Stimulated activated CD4-positive, alpha-beta T cell treated with anti-CD3 and anti-CD28 coated beads, Interleukin-12 subunit alpha, Interleukin-12 subunit beta, amount 100 ng/mL, for 4 hours (primary cell): ENCODE measurements around the gene ANKLE1.

Experiments used
- DNase-seq: peaks from one replicate; pipeline ENCODE4 v3.0.0-alpha.2; 2020

The ANKLE1 gene

DNA sequence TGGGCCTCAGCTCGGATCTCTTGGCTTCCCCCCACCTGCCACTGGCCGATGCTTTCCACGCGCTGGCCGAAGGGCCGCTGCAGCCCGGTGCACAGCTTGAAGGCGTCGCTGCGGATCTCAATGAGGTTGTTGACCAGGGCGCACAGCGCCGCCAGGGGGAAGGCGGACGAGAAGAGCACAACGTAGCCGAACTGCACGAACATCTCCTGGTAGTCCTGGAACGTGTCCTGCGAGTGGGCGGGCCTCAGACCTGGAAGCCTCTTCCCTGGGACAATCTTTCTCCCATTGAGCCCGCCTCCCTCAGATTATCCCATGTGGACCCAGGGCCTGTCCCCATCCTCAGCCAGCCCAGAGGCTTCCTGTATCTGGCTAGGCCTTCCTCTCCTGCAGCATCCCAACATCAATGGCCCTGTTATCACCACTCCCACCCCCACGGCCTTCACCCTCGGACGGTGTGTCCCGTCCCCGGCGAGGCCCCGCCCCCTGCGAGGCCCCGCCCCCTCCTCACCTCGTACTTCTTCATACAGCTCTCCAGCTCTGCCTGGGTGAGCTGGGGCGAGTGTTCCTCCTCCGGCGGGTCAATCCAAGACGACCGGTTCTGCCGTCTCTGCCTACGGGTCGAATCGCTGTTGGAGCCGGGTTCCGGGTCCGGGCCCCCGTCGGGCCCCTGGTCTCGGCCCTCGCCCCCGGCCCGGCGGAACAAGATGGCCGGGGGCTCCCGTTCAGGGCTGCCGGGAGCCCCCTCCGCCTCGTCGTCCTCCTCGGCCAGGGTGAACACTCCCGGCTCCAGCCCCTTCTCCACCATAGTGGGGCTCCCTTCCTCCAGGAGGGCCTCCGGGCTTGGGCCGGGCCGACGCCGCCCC, 46.2 kb downstream of the ANKLE1 start:
- DNase-seq = peak; percentile 66

- peak; percentile 48 for DNase-seq
Observed at GRCh38 chr19:17328517-17329365, 47.0 kb downstream of the ANKLE1 start.

DNA sequence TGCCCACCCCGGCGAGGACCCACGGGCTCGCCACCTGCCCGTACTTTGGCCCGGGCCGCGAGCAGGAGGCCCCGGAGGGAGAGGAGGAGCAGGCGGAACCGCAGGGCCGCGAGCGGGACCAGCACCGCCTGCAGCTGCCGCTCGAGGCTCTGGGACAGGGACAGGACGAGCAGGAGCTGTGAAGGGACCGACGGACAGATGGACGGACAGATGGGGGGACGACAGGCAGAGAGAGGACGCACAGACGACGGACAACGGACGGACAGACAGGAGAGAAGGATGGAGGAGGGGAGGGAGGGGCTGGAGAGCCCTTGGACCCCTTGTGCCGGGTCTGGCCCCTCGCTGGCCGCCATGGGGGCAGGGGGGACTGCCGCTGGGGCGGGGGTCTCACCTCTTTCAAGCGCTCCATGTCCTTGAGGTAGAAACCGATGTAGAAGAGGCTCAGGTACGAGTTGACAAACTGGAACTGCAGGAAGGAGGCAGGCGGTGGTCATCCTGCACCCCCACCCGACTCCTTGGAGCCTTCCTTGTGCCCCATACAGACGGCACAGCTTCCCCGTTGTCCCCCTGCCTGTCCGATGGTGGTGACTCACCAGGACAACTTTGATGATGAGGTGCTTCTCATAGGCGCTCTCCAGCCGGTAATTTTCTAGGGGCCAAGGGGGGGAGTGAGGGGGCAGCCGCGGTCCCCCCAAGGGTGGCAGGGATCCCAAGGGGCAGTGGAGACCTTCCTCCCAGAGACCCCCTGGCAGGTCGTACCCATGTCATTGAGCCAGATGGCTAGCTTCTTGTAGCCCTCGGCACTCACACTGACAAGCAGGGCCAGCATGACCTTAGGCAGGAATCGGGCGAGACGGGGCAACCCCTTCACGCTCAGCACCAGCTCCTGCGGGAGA, 47.9 kb downstream of the ANKLE1 start:
- DNase-seq = no peak

DNA sequence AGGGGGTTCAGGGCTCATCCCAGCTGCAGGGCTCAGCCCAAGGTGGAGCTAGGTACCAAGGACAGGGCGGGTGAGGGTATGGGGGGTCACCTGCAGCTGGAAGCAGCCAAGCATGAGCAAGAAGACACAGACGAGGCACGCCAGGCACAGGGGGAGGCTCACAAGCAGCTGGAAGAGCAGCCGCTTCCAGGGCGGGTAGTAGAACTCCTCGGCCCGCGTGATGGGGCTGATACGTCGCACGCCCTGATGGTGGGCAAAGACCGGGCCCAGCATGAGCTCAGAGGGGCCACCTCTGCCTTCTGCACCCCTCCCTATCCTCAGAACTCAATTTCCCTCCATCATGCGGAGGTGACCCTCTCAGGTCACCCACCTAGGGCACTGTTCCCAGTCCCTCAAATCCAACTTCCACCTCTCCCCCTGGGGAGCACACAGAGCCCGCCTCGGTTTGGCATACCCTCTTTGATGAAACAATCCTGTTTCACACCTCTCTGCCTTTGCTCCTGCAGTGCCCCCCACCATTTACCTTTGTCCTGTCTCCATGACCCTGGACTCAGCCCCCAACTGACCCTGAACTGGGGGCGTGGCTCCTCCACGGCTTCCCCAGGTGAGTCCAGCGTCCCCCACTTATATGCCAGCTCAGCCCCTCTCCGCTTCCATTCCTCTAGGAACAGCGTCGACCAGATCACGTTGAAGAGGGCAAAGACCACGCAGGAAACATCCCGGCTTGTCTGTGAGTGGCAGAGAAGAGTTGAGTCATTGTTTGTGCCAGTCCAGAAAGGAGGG, 48.8 kb downstream of the ANKLE1 start:
- DNase-seq = no peak

GRCh38 chr19:17331045-17331558, 49.4 kb downstream of the ANKLE1 start:
- no peak for DNase-seq

GRCh38 chr19:17332360-17332676, 50.6 kb downstream of the ANKLE1 start:
- no peak for DNase-seq

DNA sequence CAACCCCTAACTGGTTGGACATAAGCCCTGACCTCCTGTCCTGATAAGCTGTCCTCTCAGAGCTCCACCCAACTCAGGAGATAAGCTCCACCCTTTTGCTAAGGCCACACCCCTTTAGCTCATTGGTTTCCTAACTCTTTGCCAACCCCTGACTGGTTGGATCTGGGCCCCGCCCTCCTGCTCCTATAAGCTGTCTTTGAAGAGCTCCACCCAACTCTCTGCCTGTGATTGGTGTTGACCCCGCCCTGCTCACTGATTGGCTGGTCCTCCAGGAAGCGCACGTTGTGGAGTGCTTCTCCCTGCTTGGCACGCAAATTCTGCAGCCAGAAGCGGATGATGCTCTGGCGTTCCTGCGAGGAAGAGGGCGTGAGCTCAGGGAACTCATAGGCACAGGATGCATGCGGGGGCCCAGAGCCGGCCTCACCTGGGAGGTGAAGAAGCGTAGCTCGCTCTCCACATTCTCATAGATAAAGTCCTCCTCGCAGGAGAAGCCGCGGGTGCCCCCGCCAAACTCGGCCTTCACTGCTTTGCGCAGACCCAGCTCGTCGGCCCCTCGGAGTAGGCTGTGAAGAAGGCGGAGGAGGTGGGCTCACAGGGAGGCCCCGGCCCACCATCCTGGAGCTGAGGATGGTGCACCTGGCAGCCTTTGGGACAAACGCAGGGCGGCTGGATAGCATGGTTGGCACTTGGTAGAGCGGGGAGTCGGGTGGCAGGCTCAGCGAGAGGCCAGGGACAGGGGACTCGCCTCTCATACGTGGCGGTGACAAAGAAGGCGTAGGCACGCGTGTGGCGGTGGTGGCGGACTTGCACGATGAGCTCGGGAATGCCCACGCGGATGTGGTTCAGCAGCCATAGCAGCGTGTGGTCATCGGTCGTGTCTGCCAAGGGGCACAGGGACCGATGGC, 51.2 kb downstream of the ANKLE1 start:
- no peak for DNase-seq

DNA sequence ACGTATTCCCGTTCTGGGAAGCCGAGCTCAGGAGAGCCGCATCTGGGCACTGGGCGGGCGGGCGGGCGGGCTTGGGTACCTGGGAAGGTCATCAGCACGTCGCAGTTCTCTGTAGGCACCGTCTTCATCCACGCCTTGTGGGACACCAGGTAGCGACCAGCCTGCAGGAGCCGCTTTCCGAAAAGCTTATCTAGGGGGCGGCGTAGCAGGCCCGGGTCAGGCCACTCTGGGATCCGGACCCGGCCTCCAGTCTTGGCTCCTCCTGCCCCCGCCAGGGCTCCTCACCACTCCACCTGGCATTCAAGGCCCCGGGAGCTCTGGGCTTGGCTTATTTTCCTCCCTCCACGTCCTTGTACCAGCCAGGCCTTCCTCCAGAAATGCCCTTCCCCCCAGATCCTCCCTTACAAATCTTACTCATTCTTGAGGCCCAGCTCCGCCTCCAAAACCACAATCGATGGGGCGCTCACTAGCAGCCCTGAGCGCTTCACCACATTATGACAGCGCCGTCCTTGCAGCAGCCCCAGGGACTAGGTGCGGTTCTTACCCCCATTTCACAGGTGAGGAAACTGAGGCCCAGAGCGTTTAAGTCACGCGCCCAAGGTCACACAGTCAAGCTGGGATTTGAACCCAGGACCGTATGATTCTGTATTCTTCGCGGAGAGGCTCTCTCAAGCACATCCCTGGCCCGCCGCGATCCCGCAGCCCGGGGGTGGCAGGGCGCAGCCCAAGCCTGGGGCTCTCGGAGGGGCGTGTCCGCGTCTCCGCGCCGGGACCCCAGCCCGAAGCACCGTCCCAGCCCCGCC, 52.1 kb downstream of the ANKLE1 start:
- DNase-seq = peak; percentile 64

DNA sequence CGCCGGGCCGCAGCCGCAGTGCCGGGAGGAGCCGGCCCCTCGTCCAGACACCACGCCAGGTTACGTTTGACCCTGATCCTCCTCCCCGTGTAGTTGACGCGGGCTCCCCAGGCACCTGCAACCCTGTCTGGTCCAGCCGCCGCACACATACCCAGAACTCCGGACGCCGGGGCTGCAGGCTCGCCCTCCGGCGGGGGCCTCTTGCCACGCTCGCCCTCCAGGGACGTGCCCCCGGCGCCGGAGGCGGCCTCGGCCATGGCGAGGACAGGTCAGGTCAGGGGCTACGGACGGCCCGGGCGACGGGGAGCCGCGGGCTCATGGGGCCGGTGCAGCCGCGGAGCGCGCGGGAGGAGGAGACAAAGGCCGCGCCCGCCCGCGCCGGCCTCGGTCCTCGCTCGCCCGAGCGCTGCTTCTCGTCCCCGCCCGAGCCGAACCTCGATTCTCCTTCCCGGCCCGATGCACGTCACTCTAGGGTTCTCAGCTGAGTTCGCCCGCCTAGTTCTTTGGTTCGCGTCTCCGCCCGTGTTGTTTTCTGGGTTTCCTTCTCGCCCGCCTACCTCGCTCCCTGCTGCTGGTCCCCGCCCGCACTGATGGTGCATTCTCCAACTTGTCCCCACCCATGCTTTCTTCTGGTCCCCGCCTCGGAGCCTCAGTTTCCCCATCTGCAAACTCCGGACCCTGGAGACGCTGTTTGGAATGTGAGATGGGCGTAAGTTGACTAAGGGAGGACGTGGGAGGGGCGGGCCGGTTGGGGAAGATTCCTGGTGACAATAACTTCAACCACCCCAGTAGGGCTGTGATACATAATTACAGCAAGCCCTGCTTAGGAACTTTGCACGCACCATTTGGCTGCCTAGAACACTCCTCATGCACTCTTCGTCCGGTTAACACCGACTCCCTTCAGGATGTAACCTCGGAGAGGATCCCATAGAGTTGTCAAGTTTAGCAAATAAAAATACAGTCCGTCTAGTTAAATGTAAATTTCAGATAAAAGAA, 53.0 kb downstream of the ANKLE1 start, which contains the start of gene ANO8:
Gene ANO8 (minus strand): TSS at position 442 of the 996 bp plus-strand sequence. CDS start 185 bp downstream, at position 257.
- peak; percentile 98 for DNase-seq

GRCh38 chr19:17335575-17335974, 53.9 kb downstream of the ANKLE1 start:
- no peak for DNase-seq
